Right renal cortex interstitium (tissue), 3 donors: ENCODE results near the gene RNF5. TPM values are rescaled to one million over a fixed set of nuclear protein-coding genes. Genes with fewer than 3 reads are reported as not detected.
"Not testable (repeated sequence)": the region's sequence is repeated elsewhere in the genome, so short reads cannot be mapped to it uniquely, and the experiment has no call there.

Experiments used
- DNase-seq, 3 donors: peaks; one replicate each; pipeline ENCODE4 v3.0.0-alpha.2; 2013; ENCODE audit warnings: low read depth in 3 of 3, low spot score in 2 of 3
- polyA plus RNA-seq, 3 donors: library from polyadenylated mRNA; unstranded; fragments of 120-200 nt; gene quantifications; one replicate each; pipeline ENCODE4 v1.2.1, GENCODE V29; 2013; ENCODE audit not compliant: insufficient read length in 3 of 3

Gene RNF5
- polyA plus RNA-seq, 3 donors = 93.0 to 113 (median 98.6) TPM

DNA sequence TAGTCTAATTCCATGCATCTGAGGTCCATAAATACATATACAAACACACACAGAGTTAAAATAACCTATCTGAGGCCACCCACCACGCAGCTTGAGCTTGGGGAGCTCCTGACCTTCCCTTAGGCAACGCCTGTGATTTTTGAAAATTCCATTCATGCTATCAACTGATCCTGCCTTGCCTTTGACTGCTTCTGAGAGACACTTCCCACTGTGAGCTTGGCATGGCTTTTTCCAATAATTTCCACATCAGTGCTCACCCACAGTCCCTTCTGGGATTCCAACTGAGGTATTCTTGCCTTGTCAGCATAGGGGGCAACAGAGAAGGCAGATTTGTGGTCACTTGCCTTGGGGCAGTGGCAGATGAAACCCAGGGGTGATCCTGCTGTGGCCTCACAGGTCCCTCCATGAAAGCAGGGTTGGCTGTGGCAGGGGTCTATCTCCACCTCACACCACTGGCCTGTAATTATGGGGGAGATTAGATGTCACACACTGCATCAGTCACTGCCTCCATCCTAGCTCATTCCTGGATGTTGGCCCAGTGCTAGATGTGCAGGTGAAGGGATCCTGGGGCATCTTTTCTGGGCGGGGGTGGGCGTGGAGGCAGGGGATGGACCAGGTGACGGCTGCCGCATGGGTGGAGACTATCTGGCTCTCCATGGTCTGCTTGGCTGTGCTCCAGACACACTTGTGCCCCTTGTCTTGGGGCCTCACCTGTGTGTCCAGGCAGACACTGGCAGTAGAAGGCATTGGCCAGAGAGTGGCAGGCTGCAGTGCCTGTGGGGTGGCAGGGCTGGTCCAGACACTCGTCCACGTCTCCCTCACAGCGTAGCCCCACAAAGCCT lies 25.4 kb downstream of the RNF5 start:
- no peak for DNase-seq

DNA sequence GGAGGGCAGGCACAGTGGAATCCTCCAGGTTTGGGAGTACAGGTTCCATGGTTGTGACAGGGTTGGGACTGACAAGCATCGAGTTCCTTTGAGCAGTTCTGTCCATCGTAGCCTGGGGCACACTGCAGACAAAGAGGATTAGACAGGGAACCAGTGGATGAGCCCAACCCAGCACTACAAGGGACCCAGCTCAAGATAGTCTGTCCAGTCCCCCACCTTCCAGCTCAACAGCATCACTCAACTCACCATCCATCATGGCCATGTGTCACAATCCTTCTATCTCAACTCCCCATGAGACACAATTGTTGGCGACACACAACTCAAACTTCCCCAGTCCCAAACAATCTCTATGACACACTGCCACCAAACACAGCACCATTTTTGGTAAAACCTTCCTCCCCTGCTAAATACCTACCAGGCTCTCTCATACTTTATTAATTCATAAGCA lies 26.1 kb downstream of the RNF5 start:
- no peak for DNase-seq

DNA sequence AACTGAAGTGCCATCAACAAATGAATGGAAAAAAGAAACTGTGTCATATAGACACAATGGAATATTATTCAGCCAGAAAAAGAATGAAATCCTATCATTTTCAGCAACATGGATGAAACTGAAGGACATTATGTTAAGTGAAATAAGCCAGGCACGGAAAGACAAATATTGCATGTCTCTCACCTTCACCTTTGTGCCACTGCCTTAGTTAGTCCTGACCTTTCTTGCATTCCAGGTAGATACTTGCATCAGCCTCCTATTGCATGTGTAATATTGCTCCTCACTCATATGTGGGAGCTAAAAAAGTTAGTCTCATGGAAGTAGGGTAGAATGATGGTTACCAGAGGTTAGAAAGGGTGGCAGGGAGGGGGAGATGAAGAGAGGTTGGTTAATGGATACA lies 30.8 kb downstream of the RNF5 start:
- no peak for DNase-seq

DNA sequence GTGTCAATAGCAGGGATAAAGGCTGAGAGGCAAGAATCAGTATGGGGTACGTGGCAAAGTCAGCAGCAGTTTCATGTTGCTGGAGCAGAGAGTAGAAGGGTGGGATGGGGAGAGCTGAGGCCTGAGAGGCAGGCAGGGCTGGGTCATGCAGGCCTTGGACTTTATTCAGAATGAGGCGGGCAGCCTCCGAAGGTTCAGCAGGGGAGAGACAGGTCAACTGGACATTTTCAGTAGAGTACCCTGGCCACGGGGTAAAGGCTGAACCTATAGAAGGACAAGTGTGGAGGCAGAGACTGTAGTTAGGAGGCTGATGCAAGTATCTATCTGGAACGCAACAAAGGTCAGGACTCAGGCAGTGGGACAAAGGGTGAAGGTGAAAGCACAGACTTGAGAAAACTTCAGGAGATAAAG lies 32.0 kb downstream of the RNF5 start:
- no peak for DNase-seq

DNA sequence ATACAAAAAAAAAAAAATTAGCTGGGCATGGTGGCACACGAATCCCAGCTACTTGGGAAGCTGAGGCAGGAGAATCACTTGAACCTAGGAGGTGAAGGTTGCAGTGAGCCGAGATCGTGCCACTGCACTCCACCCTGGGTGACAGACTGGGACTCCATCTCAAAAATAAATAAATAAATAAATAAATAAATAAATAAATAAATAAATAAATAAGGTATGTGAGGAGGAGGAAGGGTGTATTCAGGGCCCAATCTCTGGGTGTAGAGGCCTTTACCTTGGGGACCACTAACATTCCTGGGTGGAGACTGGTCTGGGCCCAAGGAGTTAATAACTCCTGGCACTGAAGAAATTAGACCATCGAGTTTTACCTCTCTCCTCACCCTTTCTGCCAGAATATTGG lies 33.2 kb downstream of the RNF5 start:
- DNase-seq = not testable (repeated sequence)

DNA sequence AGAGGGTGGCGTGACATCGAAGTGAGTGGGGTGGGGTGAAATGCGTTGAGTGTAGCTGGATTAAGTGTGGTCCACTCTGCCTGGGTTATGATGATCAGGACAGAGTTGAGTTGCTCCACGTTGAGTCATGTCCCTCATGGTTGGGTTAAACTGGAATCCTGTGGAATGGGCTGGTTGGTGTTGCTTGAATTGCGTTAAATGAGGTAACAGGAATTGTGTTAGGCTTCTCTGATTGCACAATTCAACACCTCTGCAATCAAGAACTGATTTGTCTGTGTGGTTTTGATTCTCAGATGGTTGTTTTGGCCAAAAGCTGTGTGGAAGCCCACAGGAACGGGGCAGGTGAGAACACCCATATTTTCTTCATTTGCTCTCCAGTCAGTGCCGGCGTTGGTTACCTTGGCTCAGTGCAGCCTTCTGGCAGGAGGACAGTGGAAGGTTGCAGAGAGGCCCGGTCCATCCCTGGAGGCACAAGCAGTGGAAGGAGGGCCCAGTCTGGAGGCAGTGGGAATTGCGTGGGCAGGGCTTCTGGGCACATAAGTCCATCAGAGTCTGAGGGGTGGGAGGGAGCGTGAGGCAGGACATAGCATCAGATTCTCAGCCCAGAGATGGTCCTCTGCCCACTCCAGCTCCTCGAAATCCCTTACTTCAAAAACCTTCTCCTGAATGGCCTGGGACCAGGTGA lies 34.0 kb downstream of the RNF5 start:
- no peak for DNase-seq

DNA sequence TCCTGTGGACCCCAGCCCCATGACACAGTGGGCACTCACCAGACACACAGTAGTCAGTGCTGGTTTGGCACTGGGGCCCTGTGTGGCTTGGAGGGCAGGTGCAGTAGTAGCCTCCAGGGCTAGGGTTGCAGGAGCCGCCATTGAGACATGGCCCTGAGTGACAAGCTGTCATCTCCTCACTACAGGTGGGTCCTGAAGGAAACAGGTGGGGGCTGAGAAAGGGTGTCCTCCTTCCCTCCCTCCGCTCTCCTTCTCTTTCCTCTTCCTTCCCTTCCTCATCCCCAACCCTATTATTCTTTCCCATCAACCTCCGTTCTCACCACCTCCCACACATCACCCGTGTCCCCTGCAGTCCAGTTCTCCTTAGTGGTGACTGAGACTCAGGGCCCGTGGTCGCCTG lies 35.4 kb downstream of the RNF5 start:
- no peak for DNase-seq

DNA sequence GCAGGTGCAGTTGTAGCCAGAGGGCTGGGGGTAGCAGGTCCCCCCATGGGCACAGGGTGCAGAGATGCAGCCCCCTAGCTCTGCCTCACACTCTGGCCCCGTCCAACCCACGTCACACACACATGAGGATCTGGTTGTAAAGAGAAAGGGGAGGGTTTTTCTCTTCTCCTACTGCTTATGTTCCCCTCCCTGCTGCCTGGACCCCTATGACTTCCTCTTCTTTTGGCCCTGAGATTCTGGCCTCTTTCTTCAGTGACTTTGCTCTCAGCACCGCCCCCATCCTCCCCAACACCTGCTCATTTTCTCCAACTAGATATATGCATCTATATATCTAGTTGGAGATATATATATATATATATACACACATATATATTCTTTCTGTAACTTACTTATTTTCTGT lies 35.9 kb downstream of the RNF5 start:
- no peak for DNase-seq

DNA sequence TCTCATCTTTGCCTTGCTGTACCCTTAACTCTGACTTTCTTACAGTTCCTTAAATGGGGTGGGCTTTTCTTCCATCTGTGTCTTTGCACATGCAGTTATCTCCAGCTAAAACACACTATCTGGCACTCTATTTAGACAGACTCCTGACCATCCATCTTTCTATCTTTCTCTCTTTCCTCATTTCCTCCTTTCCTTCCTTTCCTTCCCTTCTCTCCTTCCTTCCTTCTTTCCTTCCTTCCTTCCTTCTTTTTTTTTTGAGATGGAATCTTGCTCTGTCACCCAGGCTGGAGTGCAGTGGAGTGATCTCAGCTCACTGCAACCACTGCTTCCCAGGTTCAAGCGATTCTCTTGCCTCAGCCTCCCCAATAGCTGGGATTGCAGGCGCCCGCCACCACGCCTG lies 37.4 kb downstream of the RNF5 start:
- DNase-seq = no peak

DNA sequence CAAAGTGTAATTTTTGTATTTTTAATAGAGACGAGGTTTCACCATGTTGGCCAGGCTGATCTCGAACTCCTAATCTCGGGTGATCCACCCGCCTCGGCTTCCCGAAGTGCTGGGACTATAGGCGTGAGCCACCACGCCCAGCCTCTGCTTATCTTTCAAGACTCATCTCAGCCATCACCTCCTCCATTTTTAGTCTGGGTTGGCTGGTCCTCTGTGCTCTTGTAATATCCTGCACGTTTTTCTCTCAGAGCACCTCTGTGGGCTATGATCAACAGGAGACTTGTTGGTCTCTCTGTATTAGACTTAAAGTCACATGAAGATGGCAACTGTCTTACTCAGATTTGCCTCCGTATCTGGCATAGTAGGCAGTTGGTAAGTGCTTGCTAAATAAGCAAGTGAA lies 38.1 kb downstream of the RNF5 start:
- DNase-seq = no peak

DNA sequence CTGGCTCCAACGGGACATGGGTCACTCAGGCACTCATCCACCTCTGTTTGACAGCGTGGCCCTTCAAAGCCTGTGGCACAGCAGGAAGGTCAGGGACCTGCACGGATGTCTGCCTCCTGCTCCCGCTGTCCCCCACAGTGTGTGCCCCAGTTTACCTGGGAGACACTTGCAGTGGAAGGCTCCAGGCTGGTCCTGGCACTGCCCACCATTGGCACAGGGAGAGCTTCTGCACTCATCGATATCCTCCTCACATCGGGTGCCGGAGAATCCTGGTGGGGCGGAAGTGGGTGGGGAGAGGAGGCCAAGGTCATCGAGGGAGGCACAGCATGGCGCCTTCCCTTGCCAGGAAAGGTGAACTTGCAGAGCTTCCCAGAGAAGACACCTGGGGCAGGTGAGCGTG lies 38.8 kb downstream of the RNF5 start:
- DNase-seq = no peak

DNA sequence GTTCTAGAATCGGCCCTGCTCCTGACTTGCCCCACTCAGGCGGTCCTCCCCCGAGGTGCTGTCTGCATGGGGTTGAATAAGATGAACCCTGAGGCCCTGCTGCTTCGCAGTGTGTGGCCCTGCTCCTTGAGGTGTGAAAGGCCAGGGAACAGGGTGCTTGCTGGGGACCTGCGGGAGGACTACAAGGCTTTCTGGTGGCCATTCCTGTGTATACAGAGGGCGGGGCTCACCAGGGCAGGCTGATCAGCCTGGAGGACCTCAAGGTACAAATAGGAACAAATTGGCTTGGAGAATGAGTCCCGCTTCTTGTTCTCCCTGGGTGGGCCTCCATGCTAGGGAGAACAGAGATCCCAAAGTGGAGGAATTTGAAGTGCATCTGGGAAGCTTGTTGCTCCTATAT lies 40.0 kb downstream of the RNF5 start:
- DNase-seq = no peak

DNA sequence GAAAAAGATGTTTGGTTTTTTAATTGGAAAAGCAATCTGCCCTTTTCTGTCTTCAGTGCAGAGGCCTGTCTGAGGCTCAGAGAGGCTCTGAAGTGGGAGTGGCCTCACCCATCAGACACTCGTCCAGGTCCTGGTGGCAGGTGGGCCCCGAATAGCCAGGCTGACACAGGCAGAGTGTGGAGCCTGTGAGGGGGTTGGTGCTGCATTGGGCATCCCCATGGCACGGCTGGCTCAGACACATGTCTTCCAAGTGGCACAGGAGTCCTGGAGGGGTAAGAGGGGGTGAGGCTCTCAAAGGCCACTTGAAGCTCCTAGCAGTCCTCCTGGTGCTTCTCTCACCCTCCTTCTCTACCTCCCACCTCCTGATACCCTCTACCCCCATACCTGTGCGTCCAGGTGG lies 41.8 kb downstream of the RNF5 start:
- DNase-seq = no peak

DNA sequence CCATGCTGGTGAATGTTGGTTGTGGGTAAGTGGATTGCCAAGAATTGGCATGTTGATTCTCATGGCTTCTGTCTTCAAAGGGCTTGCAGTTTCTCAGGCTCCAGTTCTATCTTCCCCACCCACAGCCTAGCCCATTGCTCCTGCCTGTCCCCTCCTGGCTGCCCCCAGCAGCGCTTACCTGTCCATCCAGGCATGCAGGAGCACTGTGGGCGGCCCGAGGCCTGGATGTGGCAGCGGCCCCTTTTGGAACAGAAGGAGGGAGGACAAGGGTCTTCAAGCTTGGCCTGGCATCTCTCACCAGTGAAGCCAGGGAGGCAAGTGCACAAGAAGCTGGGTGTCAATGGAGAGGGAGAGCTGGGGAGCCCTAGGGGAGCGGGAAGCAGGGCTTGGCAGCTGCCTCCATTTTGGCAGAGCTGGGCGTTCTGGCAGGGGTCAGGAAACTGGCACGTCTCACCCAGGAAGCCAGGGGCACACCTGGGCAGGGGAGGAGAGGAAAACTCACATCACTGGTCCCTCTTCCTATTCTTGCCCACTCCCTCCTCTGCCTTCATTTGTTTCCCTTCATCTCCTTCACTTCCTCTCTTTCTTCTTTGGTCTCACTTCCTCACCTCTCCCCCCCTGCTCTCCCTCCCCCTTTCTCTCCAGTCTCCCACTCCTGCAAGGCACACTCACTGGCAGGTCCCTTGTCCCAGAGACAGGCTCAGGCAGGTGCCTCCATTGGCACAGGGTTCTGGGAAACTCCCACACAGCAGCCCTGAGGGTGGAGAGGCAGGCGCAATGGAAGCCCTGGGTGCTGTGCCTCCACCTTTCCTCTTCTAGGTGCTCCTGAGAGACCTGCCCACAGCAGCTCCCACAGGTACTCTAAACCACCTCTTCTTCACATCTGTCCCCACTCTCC lies 44.4 kb downstream of the RNF5 start:
- no peak for DNase-seq

DNA sequence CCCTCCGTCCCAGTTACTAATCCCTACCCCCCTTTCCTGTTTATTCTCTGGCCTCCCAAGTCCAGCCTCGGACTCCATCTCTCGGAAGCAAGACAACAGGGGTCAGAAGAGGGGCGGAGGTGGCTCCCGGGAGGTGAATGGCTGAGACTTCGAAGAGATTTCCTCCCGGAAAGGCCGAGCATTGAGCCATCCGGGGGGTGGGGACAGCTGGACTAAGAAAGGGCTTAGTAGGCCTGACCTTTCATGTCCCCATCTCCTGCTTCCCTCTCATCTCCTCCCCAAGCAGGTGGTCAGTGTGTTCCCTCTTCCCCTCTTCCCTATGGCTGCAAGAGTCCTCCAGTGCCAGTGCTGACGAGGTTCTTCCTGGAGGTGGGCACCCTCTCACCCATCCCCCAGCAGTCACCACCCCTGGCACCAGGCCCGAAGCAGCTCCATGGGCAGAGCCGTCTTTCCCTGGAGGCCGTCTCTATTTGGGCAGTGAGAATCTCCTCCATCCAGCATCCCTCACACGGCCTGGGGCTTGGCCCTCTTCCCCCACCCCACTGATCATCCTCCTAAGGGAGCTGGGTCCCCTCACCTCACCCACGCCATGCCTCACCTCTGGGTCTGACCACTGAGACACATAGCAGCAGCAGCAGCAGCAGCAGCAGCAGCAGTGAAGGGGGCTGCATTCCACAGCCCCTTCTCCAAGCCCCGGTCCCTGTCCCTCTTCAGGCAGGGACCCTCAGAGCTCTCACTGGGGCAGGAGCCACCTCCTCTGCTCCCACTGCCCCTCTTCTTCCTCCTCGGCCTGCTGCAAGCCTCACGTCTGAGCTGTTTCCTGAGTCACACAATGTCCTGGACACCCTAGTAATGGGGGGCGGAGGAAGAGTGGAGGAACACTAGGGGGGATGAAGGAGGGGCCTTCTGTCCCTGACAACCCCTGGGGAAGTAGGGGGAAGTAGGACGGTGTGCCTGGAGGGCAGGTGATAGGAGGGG lies 45.3 kb downstream of the RNF5 start, which contains the start of gene NOTCH4:
Gene NOTCH4 (minus strand): TSS at position 810 of the 978 bp plus-strand sequence. CDS start 139 bp downstream, at position 671.
- no peak for DNase-seq

DNA sequence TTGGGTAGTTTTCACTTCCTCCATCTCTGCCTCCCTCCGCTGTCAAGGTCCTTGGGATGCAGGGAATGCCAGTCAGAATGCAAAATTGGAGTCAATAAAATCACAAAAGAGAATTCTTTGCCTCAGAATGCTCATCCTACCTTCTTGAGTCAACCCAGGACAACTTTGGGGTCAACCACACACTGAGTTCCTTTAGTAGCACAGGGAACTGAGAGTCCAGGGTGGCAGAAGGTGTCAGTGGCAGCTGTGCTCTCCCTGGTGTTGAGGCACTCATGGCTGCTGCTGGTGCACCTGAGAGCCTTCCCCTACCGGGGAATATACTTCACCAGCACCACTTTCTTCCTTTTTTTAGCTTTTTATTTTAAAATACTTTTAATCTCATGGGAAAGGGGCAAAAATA lies 46.5 kb downstream of the RNF5 start:
- no peak for DNase-seq

DNA sequence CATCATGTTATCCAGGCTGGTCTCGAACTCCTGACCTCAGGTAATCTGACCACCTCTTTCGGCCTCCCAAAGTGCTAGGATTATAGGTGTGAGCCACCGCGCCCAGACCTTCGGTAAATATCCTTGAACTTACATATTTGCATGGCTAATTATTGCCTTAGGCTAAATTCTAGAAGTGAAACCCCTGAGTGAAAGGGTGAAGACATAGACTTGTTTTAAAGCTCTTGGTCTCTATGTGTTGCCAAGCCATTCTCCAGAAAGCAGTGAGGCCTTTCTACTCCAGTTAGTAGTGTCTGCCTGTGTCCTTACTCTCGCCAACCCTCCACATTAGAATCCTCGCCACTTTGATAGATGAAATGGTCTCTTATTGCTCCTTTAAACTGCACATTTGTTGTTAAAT lies 48.2 kb downstream of the RNF5 start:
- DNase-seq = no peak
